HL-60 (cell line): ENCODE data around the gene PSIP1.

Experiments used
- DNase-seq, 2 experiments: peaks; one replicate each; pipeline ENCODE4 v3.0.0-alpha.2; 2010 to 2020; ENCODE audit warnings: low read depth in 1 of 2, low spot score in 1 of 2
- H3K27ac ChIP-seq: fragments of 250-450 bp; sonication (Bioruptor Pico); replicated peaks from 2 replicates; pipeline ENCODE4 v1.5.1; 2020; ENCODE audit warnings: mild to moderate bottlenecking, moderate library complexity
- H3K27me3 ChIP-seq: fragments of 250-450 bp; sonication (Bioruptor Pico); 2 replicates; pipeline ENCODE4 v1.5.1; 2021; ENCODE audit warnings: mild to moderate bottlenecking, moderate library complexity; ENCODE audit not compliant: insufficient read depth, poor library complexity, severe bottlenecking
- H3K4me3 ChIP-seq: replicated peaks from 2 replicates; pipeline ENCODE4 v1.5.1; 2011; ENCODE audit warnings: mild to moderate bottlenecking, control low read depth, low read length; ENCODE audit not compliant: insufficient read depth
- CTCF ChIP-seq: IDR thresholded peaks from one replicate; pipeline ENCODE4 v1.5.1; 2011; ENCODE audit warnings: low read length, control low read depth, inconsistent platforms; ENCODE audit not compliant: insufficient read depth
- GABPA ChIP-seq: IDR thresholded peaks from 2 replicates; pipeline ENCODE4 v1.6.1; 2012; ENCODE audit warnings: low read depth
- POLR2AphosphoS5 ChIP-seq: IDR thresholded peaks from 2 replicates; pipeline ENCODE4 v1.6.1; 2012; ENCODE audit warnings: low read depth
- REST ChIP-seq: IDR thresholded peaks from 2 replicates; pipeline ENCODE4 v1.6.1; 2012; ENCODE audit warnings: low read depth; ENCODE audit not compliant: insufficient replicate concordance
- SPI1 ChIP-seq: IDR thresholded peaks from 2 replicates; pipeline ENCODE4 v1.6.1; 2012; ENCODE audit warnings: low read depth, mild to moderate bottlenecking, borderline replicate concordance

PSIP1 gene

GRCh38 chr9:15543047-15543813, 32.5 kb upstream of the PSIP1 start:
- peak in 1 of 2 experiments; percentile 20 for DNase-seq
- H3K27me3 ChIP-seq = no peaks in the 10 kb centered on the region
- TF ChIP-seq GABPA (no peak), POLR2AphosphoS5 (no peak), SPI1 (no peak), CTCF (no peak), REST (no peak)
- no peak overlapping the region for H3K4me3 ChIP-seq
- H3K27ac ChIP-seq = no peak overlapping the region

- TF ChIP-seq POLR2AphosphoS5 (no peak), GABPA (no peak), CTCF (no peak), SPI1 (no peak), REST (no peak)
- DNase-seq = no peak
- H3K27ac ChIP-seq = no peak overlapping the region
- H3K4me3 ChIP-seq = no peak overlapping the region
- H3K27me3 ChIP-seq = no peaks in the 10 kb centered on the region
Measured at GRCh38 chr9:15542624-15543023, 31.9 kb upstream of the PSIP1 start.

GRCh38 chr9:15541872-15542271, 31.1 kb upstream of the PSIP1 start:
- Histone ChIP-seq H3K27ac (no peak overlapping the region), H3K4me3 (no peak overlapping the region), H3K27me3 (no peaks in the 10 kb centered on the region)
- TF ChIP-seq SPI1 (no peak), CTCF (no peak), REST (no peak)
- no peak for DNase-seq
